ENCODE measurements around the gene NCOA1. TPM values are rescaled to one million over a fixed set of nuclear protein-coding genes. Genes with fewer than 3 reads are reported as not detected.

Gene NCOA1
- polyA plus RNA-seq, 1 donor from 2014 or later, result 23.0 TPM

GRCh38 chr2:24492421-24493279 lies 1.6 kb downstream of the NCOA1 start:
- Histone ChIP-seq H3K27me3 (ENCODE audit: insufficient read depth, low read depth, low read length) (no peaks in the 10 kb centered on the region), H3K4me2 (ENCODE audit: low read length) (peak overlapping the region; percentile 97), H3K9me3 (ENCODE audit: low read length) (no peaks in the 10 kb centered on the region), H2AFZ (ENCODE audit: low read depth, low read length) (no peak overlapping the region), H3K36me3 (ENCODE audit: insufficient read depth, low read length) (no peaks in the 10 kb centered on the region), H3K79me2 (replicated peaks; ENCODE audit: insufficient read depth, low read length) (peaks cover 56% of the 10 kb centered on the region), H4K20me1 (ENCODE audit: insufficient read depth) (peaks cover 5% of the 10 kb centered on the region), H3K9me2 (ENCODE audit: insufficient read depth, low read length) (no peaks in the 10 kb centered on the region), H3F3A (ENCODE audit: insufficient read depth, low read length, poor library complexity, severe bottlenecking) (no peaks in the 10 kb centered on the region), H3K27ac (ENCODE audit: low read length) (peak overlapping the region; percentile 87), H3K4me3 (ENCODE audit: low read length) (peak overlapping the region; percentile 87), H3K9ac (ENCODE audit: low read length) (peak overlapping the region; percentile 83)
- TF ChIP-seq RAD21 (conservative IDR thresholded peaks at IDR 0.05) (no peak), SMC3 (conservative IDR thresholded peaks at IDR 0.05; ENCODE audit: poor library complexity) (peak; percentile 31)

GRCh38 chr2:24493713-24494112 lies 2.7 kb downstream of the NCOA1 start:
- Histone ChIP-seq H4K20me1 (ENCODE audit: insufficient read depth) (peaks cover 5% of the 10 kb centered on the region), H3K4me3 (ENCODE audit: low read length) (peak overlapping the region; percentile 87), H3F3A (ENCODE audit: insufficient read depth, low read length, poor library complexity, severe bottlenecking) (no peaks in the 10 kb centered on the region), H3K9me3 (ENCODE audit: low read length) (no peaks in the 10 kb centered on the region), H3K4me2 (ENCODE audit: low read length) (peak overlapping the region; percentile 97), H3K9me2 (ENCODE audit: insufficient read depth, low read length) (no peaks in the 10 kb centered on the region), H3K79me2 (replicated peaks; ENCODE audit: insufficient read depth, low read length) (peaks cover 66% of the 10 kb centered on the region), H3K36me3 (ENCODE audit: insufficient read depth, low read length) (no peaks in the 10 kb centered on the region), H3K27me3 (ENCODE audit: insufficient read depth, low read depth, low read length) (no peaks in the 10 kb centered on the region), H3K9ac (ENCODE audit: low read length) (peak overlapping the region; percentile 83), H3K27ac (ENCODE audit: low read length) (no peak overlapping the region), H2AFZ (ENCODE audit: low read depth, low read length) (no peak overlapping the region)
- TF ChIP-seq REST (IDR thresholded peaks at IDR 0.05; ENCODE audit: borderline replicate concordance) (no peak), TAF1 (IDR thresholded peaks at IDR 0.05; ENCODE audit: low read depth) (no peak), EP300 (conservative IDR thresholded peaks at IDR 0.05; ENCODE audit: poor library complexity, severe bottlenecking) (no peak), MXI1 (conservative IDR thresholded peaks at IDR 0.05; ENCODE audit: poor library complexity, severe bottlenecking) (no peak), POLR2AphosphoS5 (IDR thresholded peaks at IDR 0.05) (no peak), CTCF (IDR thresholded peaks at IDR 0.05; ENCODE audit: poor library complexity, severe bottlenecking) (no peak), EZH2 (IDR thresholded peaks at IDR 0.05; ENCODE audit: borderline replicate concordance, insufficient read depth, low read length, poor library complexity, severe bottlenecking) (no peak)
